GM19372 (cell line): ENCODE measurements around the gene BIN1.

Experiments
- ATAC-seq: cut with Tn5 transposase; IDR thresholded peaks from one replicate; pipeline ENCODE4 v1.9.1; 2021; ENCODE audit warnings: mild to moderate bottlenecking, low read depth, moderate library complexity; ENCODE audit not compliant: unreplicated experiment

The BIN1 gene

DNA sequence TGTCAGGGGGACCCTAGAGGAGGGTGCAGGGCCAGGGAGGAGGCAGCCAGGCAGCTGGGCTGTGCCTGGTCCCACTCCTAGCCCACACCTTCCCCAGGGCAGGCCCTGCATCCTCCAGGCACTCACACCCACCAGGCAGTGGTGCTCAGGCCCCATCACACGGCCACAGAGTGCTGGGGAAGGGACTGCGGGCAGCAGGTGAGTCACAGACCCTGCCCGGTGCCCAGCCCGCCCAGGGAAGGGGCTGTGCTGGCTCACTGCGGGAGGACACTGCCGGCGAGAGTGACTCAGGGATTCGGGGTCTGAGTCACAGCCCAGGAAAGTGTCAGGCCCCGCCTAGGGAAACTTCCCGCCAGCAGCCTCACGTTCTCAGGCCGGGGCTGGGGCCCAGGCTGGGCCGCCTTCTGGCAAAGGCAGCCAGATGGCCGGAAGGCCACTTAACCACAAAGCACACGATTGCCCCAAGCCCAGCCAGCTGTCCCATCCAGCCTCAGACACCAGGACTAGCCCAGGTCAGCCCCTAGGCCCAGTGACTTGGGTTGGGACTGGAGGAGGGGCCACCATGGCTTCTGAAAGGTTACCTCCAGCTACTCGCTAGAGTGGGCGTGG is 42.2 kb downstream of the BIN1 start:
- ATAC-seq = peak; percentile 68

DNA sequence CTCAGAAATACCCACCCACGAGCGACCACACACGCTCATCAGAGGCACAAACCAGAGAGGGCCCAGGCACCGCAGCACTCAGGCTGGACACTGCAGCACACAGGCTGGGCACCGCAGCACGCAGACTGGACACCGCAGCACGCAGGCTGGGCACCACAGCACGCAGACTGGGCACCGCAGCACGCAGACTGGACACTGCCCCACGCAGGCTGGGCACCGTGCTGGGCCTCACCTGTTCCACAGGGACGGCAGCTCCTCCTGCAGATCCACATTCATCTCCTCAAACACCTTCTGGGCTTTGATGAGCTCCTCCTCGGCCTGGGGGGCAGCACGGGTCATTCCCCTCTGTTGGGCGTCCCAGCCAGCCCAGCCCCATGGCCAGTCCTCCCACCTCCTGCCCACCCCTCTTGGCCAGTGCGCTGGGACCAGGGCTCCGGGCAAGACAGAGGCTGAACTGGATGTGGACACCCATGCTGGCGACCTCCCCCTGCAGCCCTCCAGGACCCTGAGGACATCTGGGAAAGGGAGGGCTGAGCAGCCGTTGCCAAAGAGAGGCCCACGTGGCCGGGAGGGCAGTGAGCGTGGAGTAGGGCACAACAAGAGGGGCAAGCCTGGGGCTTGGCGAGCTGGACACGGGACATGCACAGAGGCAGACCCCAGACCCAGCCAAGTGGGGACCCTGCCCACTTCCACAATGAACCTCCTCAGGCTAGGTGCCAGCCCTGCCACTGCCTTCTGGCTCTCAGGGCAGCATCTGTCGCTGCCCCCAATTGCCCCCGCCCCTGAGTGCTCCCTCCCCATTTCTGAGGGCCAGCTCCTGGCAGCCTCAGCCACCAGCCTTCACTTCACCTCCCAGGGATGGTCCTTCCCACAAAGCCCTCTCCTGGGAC is 43.0 kb downstream of the BIN1 start:
- no peak for ATAC-seq

DNA sequence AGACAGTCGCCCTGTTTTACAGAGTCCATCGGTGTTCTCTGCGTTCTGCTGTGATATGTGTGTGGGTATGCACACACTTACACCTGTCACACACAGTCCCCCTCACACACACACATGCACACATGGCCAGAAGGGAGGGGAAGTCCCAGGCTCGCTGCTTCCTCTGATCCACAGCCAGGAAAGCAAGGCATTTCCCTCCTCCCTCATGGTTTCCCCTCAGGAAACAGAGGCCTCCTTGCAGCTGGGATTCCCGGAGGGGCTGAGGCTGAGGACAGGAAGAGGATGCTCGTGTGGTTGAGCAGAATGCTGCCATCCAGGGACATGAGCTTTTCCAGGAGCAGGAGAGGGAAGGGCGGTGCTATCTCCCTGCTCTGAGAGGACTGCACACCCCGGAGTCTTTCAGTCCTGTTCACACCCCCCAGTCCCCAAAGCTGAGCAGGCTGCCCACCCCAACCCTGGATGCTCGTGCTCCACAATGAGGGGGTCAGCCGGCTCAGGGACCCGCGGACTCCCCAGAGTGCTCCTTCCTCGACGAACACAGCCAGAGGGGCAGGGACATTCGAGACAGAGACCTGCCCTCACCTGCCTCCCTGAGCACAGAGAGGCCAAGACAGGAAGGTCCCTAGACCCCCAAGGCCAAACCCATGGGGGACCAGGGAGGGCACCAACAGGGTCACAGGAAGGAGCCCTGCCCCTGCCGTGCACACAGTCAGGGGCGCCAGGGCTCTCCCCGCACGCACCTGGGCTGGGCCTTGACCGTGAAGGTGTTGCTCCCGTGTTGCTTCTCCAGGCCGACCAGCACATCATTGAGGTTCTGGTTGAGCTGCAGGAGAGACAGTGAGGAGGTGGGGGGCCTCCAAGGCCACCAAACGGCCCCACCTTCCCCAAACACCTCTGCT is 45.3 kb downstream of the BIN1 start:
- ATAC-seq = no peak

DNA sequence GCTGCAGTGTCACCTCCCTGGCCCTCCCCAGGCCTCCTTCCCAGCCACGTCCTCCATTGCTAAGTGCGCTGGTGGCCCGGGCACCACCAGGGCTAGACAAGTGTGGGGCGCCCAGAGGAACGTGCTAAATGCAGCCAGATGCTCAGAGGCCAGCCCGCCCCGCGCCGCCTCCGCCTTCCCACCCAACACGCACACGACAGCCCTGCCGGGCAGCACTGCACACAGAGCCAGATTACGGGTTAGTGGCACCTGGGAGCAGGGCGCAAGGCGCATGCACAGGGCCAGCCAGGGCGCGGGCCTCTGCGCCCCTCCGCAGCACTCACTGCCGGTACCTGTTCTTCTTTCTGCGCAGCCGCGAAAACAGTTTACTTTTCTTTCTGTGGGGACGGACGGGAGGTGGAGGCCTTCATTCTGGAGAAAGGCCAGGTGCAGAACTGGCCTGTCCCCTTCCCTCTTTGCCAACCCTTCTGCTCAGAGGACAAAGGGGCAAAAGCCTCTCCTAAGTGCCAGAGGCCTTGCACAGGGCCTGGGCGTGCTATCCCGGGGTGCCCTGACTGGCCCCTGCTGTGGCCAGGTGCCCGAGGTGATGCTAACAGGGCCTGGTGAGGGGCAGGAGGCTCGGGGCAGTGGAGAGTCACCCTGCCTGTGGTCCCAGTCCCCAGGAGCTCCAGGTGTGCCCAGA is 46.5 kb downstream of the BIN1 start:
- ATAC-seq = no peak

DNA sequence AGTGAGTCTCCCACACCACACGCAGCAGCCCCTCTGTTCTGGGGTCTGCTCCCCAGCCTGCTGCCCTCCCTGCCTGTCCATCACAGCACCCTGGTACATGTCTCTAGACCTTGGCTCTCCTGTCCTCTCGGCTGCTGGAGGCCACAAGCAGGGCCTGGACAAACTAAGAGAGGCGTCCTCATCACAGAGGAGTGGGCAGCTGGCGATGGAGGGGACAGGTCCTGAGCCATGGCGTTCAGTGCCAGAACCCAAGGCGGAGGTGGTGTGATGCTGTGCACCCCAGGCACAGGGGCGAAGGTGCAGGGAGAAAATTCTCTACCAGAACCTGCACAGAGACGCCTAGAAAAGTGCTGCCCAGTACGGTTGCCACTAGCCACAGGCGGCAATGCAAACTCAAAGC is 47.4 kb downstream of the BIN1 start:
- no peak for ATAC-seq

DNA sequence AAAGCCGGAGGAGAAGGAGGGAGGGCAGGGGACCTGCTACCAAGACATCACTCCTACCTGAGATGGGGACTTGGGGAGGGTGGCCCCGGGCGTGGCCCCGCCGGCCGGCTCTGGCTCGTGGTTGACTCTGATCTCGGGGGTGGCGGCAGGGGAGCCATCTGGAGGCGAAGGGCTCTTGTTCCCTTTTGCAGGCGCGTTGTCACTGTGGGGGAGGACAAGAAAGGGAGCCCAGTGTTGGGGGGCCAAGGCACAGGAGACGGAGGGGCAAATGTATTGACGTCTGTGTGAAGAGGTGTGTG is 48.1 kb downstream of the BIN1 start:
- no peak for ATAC-seq

DNA sequence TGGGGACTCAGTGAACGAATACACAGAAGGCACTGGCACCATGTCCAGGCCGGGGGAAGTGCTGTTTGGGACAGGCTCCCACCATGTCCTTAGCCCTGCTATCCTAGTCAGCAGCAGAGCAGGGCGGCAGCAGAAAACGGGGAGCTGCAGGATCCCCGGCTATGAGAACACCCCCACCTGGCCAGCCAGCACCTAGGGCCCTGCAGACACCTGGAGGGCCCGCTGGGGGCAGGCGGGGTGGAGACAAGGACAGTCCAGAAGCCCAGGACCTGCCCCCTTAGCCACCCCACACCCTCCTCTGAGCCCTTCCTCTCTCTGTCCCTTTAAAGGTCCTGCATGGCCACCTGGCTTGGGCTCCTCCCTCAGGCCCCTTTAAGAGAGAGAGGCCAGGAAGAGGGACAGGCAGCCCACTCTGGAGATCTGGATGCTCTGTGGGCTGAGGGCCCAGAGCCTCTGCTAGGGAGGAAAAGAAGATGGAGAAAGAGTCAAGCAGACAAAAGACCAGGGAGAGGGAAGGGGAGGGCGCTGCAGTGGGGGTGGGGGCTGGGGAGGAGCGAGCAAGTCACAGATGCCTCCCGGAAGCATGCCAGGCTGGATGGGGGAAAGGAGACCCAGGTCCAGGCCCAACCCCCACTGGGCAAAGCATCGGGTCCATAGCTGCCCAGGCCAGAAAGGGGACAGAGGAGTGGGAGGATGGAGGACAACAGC is 48.6 kb downstream of the BIN1 start:
- no peak for ATAC-seq

DNA sequence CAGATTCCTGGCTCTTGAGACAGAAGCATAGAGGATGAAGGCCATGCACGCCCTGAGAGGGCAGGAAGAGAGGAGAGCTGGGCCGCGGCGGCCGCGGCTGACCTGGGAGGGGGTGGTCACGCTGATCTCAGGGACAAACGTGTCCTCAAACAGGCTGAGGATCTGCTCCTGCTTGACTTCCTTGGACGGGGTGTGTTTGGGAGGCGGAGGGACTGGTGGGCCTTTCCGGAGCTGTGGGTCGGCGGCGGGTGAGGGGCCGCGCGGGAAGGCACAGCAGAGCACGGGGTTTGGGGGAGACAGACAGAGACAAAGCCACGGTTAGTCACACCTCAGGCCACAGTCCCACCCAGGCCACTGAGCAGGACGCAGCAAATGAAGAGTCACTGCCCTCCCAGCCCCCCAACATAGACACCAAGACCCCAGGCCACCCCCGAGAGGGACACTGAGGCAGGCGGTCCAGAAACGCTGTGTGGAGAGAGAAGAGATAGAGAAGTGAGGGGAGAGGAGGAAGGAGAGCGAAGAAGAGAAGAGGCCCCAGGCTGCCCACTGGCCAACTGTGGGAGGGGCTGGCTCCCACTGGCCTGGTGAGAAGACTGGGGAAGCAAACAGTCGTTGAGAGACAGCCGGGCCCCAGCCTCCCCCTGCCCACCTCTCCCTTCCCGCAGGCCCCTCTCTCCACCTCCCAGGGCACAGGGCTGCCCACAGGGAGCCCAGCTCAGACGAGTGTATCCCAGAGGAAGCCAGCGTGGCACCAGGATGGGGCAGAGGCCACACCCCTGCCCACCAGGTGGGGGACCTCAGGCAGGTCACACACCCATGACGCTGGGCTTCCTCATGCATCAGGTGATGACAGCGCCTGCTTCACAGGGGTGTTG is 49.3 kb downstream of the BIN1 start:
- ATAC-seq = no peak

DNA sequence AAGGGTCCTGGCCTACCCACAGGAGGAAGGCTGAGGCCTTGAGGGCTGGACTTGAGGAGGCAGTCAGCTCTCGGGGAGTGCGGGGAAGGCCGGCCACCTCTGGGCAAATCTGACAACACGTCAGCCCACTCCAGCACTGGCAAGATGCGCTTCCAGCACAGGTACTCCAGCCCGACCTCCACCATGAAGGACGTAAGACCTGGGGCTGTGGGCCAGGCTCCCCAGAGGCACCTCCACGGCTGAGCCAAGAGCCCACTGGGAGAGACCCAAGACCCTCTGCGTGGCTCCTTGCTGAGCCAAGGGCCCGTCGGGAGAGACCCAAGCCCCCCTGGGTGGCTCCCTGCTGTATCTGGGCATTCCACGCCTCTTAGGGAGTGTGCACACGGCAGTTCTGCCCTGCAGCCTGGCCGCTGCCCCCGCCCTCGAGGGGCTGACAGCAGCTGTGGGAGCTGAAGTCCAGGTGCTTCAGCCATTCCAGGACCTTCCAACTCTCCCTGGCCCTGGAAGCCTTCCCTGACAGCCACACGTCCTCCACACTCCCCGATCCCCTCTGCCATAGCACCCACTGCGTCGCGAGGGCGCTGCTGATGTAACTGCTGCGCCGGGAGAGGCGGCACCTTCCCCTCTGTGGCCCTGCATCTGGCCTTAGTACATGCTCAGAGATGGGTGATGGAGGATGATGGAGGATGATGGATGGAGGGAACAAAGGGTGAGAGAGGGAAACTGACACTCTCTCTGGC is 50.2 kb downstream of the BIN1 start:
- ATAC-seq = no peak

DNA sequence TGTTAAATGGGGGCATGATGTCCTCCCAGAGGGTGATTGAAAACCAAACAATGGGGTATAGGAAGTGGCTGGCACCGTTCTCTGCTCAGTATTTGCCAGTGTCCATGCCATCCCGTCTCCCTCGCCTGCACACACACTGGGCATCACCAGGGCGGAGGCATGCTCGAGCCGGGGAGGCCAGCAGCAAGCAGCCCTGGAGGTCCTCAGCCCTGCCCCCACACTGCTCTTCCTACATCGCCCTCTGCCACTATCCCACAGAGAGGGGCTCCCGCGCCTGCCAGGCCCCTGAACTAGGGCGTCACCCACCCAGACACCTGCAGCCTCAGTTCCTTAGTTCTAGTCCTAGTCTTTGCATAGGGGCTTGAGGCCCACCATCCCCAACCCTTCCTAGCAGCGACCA is 50.9 kb downstream of the BIN1 start:
- ATAC-seq = no peak

DNA sequence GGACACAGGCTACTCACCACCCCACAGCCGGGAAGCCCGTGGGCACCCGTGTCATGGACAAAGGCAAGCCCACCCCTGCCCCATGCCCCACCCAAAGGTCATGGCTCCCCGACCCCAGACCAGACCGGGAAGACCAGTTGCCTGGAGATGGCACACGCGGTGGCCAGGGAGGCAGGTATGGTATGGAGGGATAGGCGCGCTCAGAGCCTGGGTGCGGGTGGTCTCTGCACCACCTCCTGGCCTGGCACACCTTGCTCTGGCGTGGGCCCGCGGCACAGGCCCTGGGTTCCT is 51.2 kb downstream of the BIN1 start:
- ATAC-seq = no peak

DNA sequence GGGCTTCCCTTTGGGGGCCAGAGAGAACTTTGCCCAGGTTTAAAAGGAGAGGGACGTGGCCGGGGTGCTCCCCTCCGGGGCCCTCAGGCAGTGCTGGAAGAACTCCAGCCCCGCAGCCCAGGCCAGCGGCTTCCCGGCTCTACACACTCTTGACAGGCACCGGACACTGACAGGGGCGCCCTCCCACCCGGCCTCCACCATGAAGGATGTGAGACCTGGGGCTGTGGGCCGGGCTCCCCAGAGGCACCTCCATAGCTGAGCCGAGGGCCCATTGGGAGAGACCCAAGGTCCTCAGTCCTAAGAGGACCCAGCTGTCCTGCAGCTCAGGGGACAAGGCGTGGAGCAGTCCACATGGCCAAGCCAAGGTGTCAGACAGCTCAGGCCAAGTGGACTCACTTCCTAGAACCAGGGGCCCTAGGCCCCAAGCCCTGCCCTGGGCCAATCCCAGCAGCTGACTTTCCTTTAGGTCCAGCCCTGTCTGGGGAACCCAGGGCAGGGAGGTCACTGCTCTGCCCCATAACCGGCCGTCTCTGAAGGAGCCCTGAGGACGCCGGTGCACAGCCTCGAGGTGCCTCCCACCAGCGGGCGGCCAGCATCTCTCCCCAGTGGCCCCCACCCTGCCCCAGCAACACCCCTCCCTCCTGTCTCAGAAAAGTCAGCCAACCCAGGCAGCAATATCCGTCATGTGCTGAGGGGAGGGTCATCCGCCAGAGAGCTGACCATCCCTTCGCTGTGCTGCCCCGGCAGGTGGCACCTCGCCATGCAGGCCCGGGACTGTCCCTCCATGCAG is 51.8 kb downstream of the BIN1 start:
- no peak for ATAC-seq

DNA sequence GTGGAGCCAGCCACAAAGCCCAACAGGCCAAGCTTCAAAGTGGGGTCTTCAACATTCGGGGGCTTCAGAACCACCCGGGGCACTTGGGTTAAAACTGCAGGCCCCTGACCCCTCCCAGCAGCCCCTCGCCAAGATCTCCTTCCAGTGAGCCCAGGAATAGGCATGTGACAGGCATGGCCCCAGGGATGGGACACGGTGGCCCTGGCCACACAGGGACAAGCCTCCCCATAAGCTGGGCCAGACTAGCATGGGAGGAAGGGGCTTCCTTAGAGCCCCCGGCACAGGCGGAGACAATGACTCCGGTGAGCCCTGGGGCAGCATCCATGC is 52.4 kb downstream of the BIN1 start:
- no peak for ATAC-seq

DNA sequence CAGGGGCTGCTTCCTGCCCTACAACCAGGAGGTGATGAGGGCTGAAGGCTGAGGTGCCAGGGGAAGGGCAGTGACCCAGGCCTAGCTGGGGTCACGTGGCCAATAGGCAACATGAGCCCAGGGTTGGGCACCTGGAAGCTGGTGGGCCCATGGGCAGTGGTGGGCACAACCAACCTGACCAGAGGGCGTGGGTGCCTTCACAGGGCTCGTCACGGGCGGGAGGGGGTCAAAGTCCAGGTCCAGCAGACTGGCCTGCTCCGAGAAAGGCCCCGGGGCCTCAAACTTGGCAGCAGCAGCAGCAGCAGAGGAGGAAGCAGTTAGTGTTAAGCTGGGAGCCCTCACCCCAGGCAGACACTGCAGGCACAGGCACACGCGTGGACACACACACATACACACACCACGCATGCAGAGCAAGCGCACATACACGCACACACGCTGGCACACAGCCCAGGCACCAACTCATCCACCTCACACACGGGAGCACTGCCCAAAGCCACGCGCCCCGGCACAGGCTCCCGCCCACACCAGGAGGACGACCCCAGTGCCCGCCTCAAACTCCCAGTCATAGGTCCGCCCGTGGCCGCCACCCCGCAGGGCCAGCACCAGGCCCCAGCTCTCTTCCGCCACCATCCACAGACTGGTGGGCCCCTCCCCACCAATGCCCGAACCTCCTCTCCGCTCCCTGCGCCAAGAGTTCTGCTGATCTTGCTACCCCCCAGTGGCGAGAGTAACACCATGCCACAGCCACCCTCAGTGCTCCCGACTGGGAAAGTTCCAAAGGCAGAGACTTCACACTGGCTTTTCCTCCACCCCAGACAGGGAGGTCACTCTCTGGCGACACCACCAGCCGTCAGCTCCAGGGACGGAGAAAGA is 53.0 kb downstream of the BIN1 start:
- ATAC-seq = no peak

DNA sequence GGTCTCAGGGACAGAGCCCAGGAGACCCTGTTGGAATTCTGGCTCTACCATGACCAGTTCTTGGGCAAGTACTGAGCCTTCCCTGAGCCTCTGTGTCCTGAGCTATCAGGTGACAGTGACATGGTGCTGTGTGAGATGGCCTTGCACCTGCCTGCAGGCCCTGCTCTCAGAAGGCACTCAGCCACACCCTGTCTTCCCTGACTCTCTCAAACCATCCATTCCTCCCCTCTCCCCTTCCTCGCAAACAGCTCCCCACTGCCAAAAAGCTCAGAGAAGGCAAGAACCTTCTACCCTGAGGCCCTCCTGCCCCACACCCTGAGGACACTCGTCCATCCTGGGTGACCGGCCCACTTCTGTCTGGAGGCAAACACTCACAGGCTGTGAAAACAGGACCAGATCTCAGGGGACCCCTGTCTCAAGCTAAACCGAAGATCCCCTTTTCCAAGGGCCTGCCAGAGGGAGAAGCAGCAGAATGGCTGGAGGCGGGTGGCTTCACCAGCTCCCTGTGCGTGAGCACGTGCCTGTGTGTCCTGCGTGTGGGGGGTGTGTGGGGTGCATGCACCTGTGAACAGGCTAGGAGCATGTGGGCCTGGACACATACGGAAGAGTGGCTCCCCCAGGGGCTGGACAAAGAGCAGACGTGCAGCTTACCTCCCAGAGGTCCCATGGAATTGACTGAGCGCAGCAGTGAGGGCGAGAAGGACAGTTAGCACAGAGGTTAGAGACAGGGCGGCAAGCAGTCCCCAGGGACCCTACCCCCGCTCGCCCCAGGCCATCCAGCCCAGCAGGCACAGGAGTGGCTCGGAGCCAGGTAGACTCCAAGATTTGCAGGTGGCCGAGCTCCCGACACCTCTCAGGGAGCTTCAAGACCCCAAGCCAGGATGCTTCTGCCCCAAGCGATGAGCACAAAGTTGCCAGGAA is 53.9 kb downstream of the BIN1 start:
- ATAC-seq = no peak

DNA sequence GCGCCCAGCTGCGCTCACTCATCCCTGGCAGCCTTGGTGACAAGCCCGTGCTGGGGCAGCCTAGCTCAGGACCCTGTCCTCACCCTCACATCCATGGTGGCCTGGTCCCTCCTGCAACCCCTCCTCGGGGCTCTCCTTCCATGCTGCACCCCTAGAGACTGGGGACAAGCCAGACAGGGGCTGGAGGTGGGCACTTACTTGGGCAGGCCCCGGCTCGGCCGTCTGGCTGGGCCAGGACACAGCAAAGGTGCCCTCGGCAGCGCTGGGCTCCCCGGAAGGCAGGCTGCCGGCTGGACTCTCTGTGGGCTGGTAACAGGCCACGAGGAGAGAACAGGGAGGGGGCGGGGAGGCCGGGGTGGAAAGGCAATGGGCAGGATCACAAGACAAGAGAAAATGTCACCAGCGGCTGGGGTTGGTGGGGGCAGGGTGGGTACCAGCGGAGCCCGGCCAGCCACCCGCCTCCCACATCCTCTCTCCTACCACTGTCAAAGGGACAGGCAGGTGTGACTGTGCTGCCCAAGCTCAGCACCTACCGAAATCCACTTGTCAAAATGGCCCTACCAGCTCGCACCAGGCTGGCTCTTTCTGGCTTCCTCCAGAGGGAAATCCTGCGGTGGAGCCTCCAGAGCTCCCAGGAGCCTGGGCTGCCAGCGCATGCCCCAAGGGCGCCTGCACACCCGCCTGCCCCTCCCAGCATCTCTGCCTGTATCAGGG is 54.7 kb downstream of the BIN1 start:
- ATAC-seq = no peak
